ENCODE results near the gene TSEN15.

GRCh38 chr1:184030433-184031091 is 21.0 kb upstream of the TSEN15 start:
- no peak for TF ChIP-seq CTCF (IDR thresholded peaks at IDR 0.05)
- no peak for TF ChIP-seq POLR2A (IDR thresholded peaks at IDR 0.05)

All from heart left ventricle (tissue), 13 donors.